Type B pancreatic cell (in vitro differentiated cells): ENCODE results near the gene TMEM250. TPM values are rescaled to one million over a fixed set of nuclear protein-coding genes. Genes with fewer than 3 reads are reported as not detected.
"Not testable (repeated sequence)": the region's sequence is repeated elsewhere in the genome, so short reads cannot be mapped to it uniquely, and the experiment has no call there.

ENCODE experiments used
- DNase-seq: peaks from one replicate; pipeline ENCODE4 v3.0.0; 2021; ENCODE audit warnings: mixed read lengths; ENCODE audit not compliant: unreplicated experiment; ENCODE audit errors: extremely low spot score
- H3K27ac Mint-ChIP-seq: 2 replicates; pipeline ENCODE4 v1.8.0; 2021; ENCODE audit warnings: mild to moderate bottlenecking, mixed read lengths
- H3K27me3 Mint-ChIP-seq: 2 replicates; pipeline ENCODE4 v1.8.0; 2021; ENCODE audit warnings: mixed read lengths
- H3K36me3 Mint-ChIP-seq: 2 replicates; pipeline ENCODE4 v1.8.0; 2021; ENCODE audit warnings: mixed read lengths
- H3K4me1 Mint-ChIP-seq: one replicate; pipeline ENCODE4 v1.8.0; 2021; ENCODE audit warnings: mixed read lengths; ENCODE audit not compliant: unreplicated experiment
- H3K4me3 Mint-ChIP-seq: 2 replicates; pipeline ENCODE4 v1.8.0; 2021; ENCODE audit warnings: mild to moderate bottlenecking, mixed read lengths
- H3K9me3 Mint-ChIP-seq: 2 replicates; pipeline ENCODE4 v1.8.0; 2021; ENCODE audit warnings: mixed read lengths
- total RNA-seq: library from RNA; stranded (reverse); gene quantifications from 2 replicates; pipeline ENCODE4 v1.2.1, GENCODE V29; 2021; ENCODE audit warnings: low replicate concordance
- TF ChIP-seq, protein P1 (sequence below): fragments of 200-600 bp; sonication (generic); conservative IDR thresholded peaks from 2 replicates; pipeline ENCODE4 v1.5.0; 2021; ENCODE audit warnings: antibody characterized with exemption, mild to moderate bottlenecking

Gene TMEM250
- total RNA-seq, 1 donor from 2014 or later: 37.9 TPM

DNA sequence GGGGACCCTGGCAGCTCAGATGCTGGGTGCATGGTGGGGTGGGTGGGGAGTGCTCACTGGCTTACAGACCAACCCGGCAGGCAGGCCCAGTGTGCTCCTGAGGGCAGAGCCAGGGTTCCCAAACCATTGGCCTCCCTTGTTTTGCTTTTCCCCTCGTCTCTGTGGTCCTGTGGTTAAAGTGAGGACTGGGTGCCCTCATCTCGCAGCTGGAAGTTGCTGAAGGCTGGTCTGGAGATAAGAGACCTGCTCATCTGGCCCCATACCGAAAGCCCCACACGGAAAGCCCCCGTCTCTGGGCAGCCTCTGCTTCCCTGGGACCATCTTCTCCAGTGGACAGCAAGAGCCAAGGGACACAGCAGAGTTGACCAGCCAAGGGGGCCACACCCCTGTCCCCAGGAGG lies 13.8 kb downstream of the TMEM250 start:
- Mint-ChIP-seq H3K36me3 (no peaks in the 10 kb centered on the region), H3K9me3 (no peaks in the 10 kb centered on the region), H3K4me3 (no peak overlapping the region), H3K27ac (no peak overlapping the region), H3K27me3 (peaks cover 4% of the 10 kb centered on the region), H3K4me1 (peaks cover 11% of the 10 kb centered on the region)
- DNase-seq: no peak
- TF ChIP-seq, protein P1, sequence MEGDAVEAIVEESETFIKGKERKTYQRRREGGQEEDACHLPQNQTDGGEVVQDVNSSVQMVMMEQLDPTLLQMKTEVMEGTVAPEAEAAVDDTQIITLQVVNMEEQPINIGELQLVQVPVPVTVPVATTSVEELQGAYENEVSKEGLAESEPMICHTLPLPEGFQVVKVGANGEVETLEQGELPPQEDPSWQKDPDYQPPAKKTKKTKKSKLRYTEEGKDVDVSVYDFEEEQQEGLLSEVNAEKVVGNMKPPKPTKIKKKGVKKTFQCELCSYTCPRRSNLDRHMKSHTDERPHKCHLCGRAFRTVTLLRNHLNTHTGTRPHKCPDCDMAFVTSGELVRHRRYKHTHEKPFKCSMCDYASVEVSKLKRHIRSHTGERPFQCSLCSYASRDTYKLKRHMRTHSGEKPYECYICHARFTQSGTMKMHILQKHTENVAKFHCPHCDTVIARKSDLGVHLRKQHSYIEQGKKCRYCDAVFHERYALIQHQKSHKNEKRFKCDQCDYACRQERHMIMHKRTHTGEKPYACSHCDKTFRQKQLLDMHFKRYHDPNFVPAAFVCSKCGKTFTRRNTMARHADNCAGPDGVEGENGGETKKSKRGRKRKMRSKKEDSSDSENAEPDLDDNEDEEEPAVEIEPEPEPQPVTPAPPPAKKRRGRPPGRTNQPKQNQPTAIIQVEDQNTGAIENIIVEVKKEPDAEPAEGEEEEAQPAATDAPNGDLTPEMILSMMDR: no peak

DNA sequence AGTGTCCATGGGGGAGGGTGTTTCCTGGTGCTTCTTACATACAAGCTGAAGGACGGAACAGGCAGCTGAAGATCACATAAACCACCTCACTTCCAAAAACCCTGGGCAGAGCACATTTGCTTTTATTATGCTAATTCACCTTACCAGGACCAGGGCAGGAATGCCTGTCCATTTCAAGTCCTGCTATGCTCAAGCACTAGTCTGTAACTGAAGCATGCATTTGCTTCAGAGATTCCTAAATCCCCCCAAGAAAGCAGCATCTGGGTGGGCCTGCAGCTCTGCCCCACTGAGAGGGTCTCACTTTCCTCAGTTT lies 14.2 kb downstream of the TMEM250 start:
- Mint-ChIP-seq H3K36me3 (no peaks in the 10 kb centered on the region), H3K27me3 (peaks cover 4% of the 10 kb centered on the region), H3K9me3 (no peaks in the 10 kb centered on the region), H3K27ac (no peak overlapping the region), H3K4me3 (no peak overlapping the region), H3K4me1 (peaks cover 13% of the 10 kb centered on the region)
- no peak for DNase-seq
- TF ChIP-seq, protein P1: no peak

DNA sequence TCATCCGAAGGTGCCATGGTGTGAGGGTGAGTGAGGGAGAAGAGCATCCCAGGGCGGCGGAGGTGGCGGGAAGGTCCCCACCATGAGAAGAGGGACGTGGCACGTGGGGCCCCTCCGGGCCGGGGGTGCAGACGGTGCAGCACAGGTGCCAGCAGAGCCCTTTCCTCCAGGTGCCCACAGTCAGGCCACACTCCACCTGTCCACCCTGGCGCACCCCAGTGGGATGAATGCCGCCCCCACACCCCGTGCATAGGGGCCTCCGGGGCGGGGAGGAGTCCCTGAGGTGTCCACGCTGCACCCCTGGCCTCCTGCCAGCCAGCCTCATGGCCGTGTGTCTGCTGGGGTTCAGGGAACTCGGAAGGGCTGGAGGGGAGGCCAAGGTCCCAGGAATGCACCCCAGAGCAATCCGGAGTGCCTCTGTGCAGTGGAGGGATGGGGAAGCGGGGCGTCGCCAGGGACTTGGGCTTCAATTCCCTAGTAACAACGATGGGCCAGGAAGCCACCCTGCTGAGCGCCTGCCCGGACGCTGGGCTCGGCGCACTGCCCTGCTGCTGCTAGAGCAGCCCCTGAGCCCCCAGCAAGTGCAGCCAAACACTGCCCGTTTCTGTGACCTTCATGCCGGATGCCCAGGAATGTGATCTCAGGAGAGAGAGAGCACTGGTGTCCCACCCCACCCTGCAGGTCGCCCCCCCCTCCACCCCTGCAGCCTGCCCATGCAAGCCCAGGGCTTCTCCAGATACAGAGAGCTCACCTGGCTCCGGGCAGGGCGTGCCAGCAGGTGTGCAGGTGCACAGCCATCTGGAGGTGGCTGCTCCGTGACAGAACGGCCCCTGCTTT lies 14.8 kb downstream of the TMEM250 start:
- DNase-seq: no peak
- peaks cover 17% of the 10 kb centered on the region for H3K4me1 Mint-ChIP-seq
- H3K4me3 Mint-ChIP-seq: no peak overlapping the region
- no peaks in the 10 kb centered on the region for H3K36me3 Mint-ChIP-seq
- no peaks in the 10 kb centered on the region for H3K9me3 Mint-ChIP-seq
- TF ChIP-seq, protein P1: no peak
- H3K27ac Mint-ChIP-seq: no peak overlapping the region
- H3K27me3 Mint-ChIP-seq: peaks cover 8% of the 10 kb centered on the region

DNA sequence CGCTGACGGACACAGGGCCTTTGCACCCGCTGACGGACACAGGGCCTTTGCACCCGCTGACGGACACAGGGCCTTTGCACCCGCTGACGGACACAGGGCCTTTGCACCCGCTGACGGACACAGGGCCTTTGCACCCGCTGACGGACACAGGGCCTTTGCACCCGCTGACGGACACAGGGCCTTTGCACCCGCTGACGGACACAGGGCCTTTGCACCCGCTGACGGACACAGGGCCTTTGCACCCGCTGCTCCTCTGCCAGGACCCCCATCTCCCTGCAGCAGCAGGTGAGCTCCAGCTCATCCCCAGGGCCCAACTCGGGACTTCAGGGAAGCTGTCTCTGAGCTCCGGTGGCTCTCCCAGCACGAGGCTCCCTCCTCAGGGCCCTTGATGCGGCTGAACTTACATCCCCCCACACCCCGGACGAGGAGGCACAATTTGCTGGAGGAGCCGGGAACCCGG lies 17.0 kb downstream of the TMEM250 start:
- Mint-ChIP-seq H3K27me3 (peaks cover 15% of the 10 kb centered on the region), H3K4me1 (peaks cover 12% of the 10 kb centered on the region)
- not testable (repeated sequence) for H3K27ac Mint-ChIP-seq, H3K4me3 Mint-ChIP-seq, DNase-seq, H3K36me3 Mint-ChIP-seq, H3K9me3 Mint-ChIP-seq

DNA sequence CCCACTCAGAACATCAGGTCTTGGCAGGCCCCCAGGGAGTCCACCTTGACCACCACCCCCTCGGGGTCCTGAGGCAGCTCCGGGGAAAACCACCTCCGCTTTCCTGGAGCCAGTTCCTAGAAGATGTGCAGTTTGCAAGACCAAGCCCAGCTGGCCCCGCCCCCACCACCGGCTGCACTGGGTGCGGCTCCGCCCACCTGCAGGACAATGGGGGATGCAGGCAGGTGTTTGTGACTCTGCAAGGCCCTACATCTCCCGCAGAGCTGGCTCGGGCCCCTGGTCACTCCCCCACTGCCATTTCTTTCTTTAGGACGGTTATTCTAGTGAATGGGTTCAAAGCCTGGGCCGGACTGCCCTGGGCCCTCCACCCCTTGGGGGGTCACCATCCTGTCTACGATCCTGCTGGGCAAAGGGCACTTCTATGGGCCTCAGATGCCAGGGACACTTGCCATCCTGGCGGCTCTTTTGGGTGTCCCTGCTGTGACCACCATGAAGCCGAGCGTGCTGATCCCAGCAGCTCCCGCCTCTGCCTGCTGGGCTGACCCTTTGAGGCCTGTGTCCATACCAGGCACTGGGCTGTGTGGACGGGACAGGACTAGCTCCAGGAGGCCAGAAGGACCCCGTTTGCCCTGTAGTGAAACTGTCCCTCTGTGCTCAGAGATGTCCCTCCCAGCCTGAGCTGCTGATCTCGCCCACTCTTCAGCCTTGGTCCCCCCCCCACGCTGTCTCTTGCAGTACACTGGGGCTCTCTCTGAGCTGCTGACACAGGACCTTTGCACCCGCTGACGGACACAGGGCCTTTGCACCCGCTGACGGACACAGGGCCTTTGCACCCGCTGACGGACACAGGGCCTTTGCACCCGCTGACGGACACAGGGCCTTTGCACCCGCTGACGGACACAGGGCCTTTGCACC lies 17.7 kb downstream of the TMEM250 start:
- Mint-ChIP-seq H3K27me3 (peaks cover 15% of the 10 kb centered on the region), H3K4me3 (no peak overlapping the region), H3K27ac (no peak overlapping the region), H3K36me3 (no peaks in the 10 kb centered on the region), H3K9me3 (no peaks in the 10 kb centered on the region), H3K4me1 (peaks cover 12% of the 10 kb centered on the region)
- TF ChIP-seq, protein P1: no peak
- DNase-seq: no peak

DNA sequence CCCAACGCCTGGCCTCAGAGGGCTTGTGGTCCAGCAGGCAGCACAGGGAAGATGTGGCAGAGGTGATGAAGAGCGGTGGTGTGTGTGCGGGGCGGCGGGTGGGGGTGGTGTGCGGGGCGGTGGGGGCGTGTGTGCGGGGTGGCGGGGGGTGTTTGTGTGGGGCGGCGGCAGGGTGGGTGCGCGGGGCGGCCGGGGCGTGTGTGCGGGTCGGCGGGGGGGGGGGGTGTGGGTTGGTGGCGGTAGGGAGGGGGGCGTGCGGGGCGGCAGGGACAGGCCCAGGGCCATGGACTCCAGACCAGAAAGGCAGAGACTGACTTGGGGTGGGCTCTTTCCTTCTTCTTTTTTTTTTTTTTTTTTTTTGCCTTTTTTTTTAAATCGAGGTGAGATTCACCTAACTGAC lies 19.1 kb downstream of the TMEM250 start:
- H3K27ac Mint-ChIP-seq: no peak overlapping the region
- H3K36me3 Mint-ChIP-seq: no peaks in the 10 kb centered on the region
- TF ChIP-seq, protein P1: no peak
- H3K27me3 Mint-ChIP-seq: peaks cover 11% of the 10 kb centered on the region
- H3K4me1 Mint-ChIP-seq: peaks cover 8% of the 10 kb centered on the region
- no peak for DNase-seq
- H3K9me3 Mint-ChIP-seq: no peaks in the 10 kb centered on the region
- no peak overlapping the region for H3K4me3 Mint-ChIP-seq
